Activated naive CD4-positive, alpha-beta T cell treated with anti-CD3 and anti-CD28 coated beads, Interleukin-2, amount 50 U/mL, for 16 hours (primary cell): ENCODE data around the gene CTNND2.
"Not testable (repeated sequence)": the region's sequence is repeated elsewhere in the genome, so short reads cannot be mapped to it uniquely, and the experiment has no call there.

Experiments
- DNase-seq: peaks from one replicate; pipeline ENCODE4 v3.0.0-alpha.2; 2020

The CTNND2 gene

GRCh38 chr5:11372191-11372590 lies 532.1 kb downstream of the CTNND2 start:
- DNase-seq: no peak

GRCh38 chr5:11371021-11371420 lies 533.2 kb downstream of the CTNND2 start:
- DNase-seq: no peak

GRCh38 chr5:11364531-11364930 lies 539.7 kb downstream of the CTNND2 start:
- no peak for DNase-seq

- DNase-seq: no peak
Observed at GRCh38 chr5:11363631-11364178, 540.5 kb downstream of the CTNND2 start.

- DNase-seq: no peak
Observed at GRCh38 chr5:11361768-11362167, 542.5 kb downstream of the CTNND2 start.

GRCh38 chr5:11357928-11358327 lies 546.3 kb downstream of the CTNND2 start:
- no peak for DNase-seq

GRCh38 chr5:11355491-11355890 lies 548.8 kb downstream of the CTNND2 start:
- no peak for DNase-seq

- DNase-seq: no peak
Observed at GRCh38 chr5:11346336-11346735, 557.9 kb downstream of the CTNND2 start.

- no peak for DNase-seq
Observed at GRCh38 chr5:11335881-11336760, 568.1 kb downstream of the CTNND2 start.

- DNase-seq: no peak
Observed at GRCh38 chr5:11334404-11334803, 569.8 kb downstream of the CTNND2 start.

GRCh38 chr5:11329679-11330078 lies 574.6 kb downstream of the CTNND2 start:
- no peak for DNase-seq

- DNase-seq: no peak
Observed at GRCh38 chr5:11324521-11325289, 579.5 kb downstream of the CTNND2 start.

GRCh38 chr5:11323761-11324160 lies 580.5 kb downstream of the CTNND2 start:
- no peak for DNase-seq

- no peak for DNase-seq
Observed at GRCh38 chr5:11322133-11322532, 582.1 kb downstream of the CTNND2 start.

GRCh38 chr5:11319836-11320580 lies 584.2 kb downstream of the CTNND2 start:
- DNase-seq: no peak

GRCh38 chr5:11313694-11314093 lies 590.6 kb downstream of the CTNND2 start:
- DNase-seq: not testable (repeated sequence)

GRCh38 chr5:11311731-11312130 lies 592.5 kb downstream of the CTNND2 start:
- DNase-seq: no peak

- DNase-seq: no peak
Observed at GRCh38 chr5:11311272-11311671, 593.0 kb downstream of the CTNND2 start.

- no peak for DNase-seq
Observed at GRCh38 chr5:11310158-11310557, 594.1 kb downstream of the CTNND2 start.

- DNase-seq: no peak
Observed at GRCh38 chr5:11306365-11306764, 597.9 kb downstream of the CTNND2 start.

- no peak for DNase-seq
Observed at GRCh38 chr5:11305245-11305644, 599.0 kb downstream of the CTNND2 start.

- DNase-seq: no peak
Observed at GRCh38 chr5:11304641-11305040, 599.6 kb downstream of the CTNND2 start.

- DNase-seq: no peak
Observed at GRCh38 chr5:11302663-11303062, 601.6 kb downstream of the CTNND2 start.
